Measurements from ENCODE around the gene PLOD1. TPM values are rescaled to one million over a fixed set of nuclear protein-coding genes. Genes with fewer than 3 reads are reported as not detected.
A peak's percentile ranks its signal among the peaks of the same experiment; 100 is the strongest.

The PLOD1 gene
- total RNA-seq, 1 donor from 2014 or later, result 80.7 TPM

DNA sequence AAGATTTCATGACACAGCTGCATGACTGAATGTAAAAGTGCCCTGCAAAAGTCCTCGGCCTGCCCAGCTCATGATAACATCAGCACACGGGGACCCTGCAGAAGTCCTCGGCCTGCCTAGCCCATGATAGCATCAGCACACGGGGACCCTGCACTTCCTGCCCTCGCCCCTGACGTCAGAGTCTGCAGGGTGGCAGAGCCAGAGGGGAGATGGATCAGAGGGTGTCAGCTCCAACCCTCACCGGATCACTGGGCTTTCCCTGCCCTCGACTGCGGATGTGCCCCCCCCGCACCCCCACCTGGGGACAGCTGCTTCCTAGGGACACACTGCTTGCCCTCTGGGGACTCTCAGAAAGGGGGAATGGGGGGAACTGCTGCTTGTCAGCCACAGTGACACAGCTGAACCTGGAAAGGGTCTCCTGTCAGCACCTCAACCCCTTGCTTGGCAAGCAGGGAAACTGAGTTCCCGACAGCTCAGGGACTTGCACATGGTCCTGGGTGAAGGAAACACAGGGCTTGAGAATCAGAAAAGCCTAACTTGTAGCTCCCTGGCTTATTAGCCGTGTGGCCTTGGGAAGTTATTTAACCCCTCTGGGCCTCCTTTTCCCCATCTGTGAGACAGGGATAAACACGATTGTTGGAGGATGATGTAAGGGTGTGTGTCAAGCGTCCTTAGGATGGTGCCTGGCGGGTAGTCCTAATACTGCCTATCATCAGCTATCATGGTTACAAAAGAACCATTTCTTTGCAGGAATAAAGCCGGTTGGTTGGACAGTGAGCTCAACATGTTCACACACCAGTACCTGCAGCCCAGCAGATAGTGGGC is 76.4 kb downstream of the PLOD1 start:
- no peak for DNase-seq (ENCODE audit: low spot score, unreplicated experiment)
- TF ChIP-seq, protein P1, sequence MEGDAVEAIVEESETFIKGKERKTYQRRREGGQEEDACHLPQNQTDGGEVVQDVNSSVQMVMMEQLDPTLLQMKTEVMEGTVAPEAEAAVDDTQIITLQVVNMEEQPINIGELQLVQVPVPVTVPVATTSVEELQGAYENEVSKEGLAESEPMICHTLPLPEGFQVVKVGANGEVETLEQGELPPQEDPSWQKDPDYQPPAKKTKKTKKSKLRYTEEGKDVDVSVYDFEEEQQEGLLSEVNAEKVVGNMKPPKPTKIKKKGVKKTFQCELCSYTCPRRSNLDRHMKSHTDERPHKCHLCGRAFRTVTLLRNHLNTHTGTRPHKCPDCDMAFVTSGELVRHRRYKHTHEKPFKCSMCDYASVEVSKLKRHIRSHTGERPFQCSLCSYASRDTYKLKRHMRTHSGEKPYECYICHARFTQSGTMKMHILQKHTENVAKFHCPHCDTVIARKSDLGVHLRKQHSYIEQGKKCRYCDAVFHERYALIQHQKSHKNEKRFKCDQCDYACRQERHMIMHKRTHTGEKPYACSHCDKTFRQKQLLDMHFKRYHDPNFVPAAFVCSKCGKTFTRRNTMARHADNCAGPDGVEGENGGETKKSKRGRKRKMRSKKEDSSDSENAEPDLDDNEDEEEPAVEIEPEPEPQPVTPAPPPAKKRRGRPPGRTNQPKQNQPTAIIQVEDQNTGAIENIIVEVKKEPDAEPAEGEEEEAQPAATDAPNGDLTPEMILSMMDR (IDR thresholded peaks at IDR 0.05; ENCODE audit: unreplicated experiment), result no peak
- no peak overlapping the region for H3K27ac Mint-ChIP-seq
- H3K4me1 Mint-ChIP-seq (ENCODE audit: low read depth), result no peaks in the 10 kb centered on the region
- H3K27me3 Mint-ChIP-seq, result no peaks in the 10 kb centered on the region
- peaks cover 26% of the 10 kb centered on the region for H3K36me3 Mint-ChIP-seq (ENCODE audit: insufficient read depth)
- H3K9me3 Mint-ChIP-seq (ENCODE audit: low read depth), result peaks cover 4% of the 10 kb centered on the region
- H3K4me3 Mint-ChIP-seq (ENCODE audit: low read depth), result no peak overlapping the region

- Mint-ChIP-seq H3K27ac (no peak overlapping the region), H3K36me3 (ENCODE audit: insufficient read depth) (peaks cover 24% of the 10 kb centered on the region), H3K27me3 (no peaks in the 10 kb centered on the region), H3K9me3 (ENCODE audit: low read depth) (peaks cover 4% of the 10 kb centered on the region), H3K4me1 (ENCODE audit: low read depth) (no peaks in the 10 kb centered on the region), H3K4me3 (ENCODE audit: low read depth) (no peak overlapping the region)
- TF ChIP-seq, protein P1 (IDR thresholded peaks at IDR 0.05; ENCODE audit: unreplicated experiment), result no peak
- DNase-seq (ENCODE audit: low spot score, unreplicated experiment), result no peak
Measured at GRCh38 chr1:12011998-12012397, 77.5 kb downstream of the PLOD1 start.

GRCh38 chr1:12012560-12013316 is 78.2 kb downstream of the PLOD1 start:
- Mint-ChIP-seq H3K4me1 (ENCODE audit: low read depth) (no peaks in the 10 kb centered on the region), H3K36me3 (ENCODE audit: insufficient read depth) (peaks cover 18% of the 10 kb centered on the region), H3K27me3 (no peaks in the 10 kb centered on the region), H3K9me3 (ENCODE audit: low read depth) (peaks cover under 1% of the 10 kb centered on the region), H3K4me3 (ENCODE audit: low read depth) (no peak overlapping the region), H3K27ac (no peak overlapping the region)
- DNase-seq (ENCODE audit: low spot score, unreplicated experiment), result no peak
- TF ChIP-seq, protein P1 (IDR thresholded peaks at IDR 0.05; ENCODE audit: unreplicated experiment), result no peak

DNA sequence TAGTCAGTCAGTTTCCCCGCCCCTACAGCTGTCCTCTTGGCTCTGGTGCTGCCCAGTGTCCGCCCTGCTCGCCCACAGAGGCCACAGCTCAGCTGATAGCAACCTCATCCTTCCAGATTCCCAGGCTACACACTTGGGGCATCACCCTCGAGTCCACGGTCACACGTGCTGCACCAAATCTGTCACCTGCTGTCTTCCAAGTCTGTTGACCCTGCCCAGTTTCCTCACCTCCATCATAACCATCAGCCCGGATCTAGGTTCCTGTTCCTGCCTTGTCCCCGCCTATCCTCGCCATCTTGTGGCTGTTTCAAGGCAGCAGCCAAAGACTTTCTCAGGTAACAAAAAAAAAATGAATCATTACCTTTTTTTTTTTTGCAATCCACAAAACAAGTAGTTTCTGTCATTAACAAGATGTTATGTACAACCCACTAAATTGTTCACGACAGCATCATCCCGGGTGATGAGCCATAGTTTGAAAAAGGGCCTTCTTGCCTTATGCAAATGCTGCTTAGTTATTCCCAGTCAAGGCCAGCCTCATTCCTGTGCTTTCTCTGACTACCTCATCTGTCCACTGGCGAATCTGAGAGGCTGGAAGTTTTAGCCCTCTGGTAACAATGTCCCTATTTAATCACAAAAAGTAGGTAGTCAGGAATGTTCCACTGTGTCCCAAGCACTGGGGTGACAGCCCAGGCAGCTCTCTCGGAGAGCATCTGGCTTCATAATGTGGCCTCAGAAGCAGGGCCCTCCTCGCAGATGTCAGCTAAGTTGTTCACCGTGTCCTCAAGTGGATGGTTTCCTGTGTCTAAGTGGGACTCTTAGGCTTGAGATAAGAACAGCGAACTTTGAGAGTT is 79.8 kb downstream of the PLOD1 start:
- Mint-ChIP-seq H3K4me3 (ENCODE audit: low read depth) (no peak overlapping the region), H3K27ac (peak overlapping the region; percentile 1), H3K4me1 (ENCODE audit: low read depth) (no peaks in the 10 kb centered on the region), H3K27me3 (no peaks in the 10 kb centered on the region), H3K9me3 (ENCODE audit: low read depth) (no peaks in the 10 kb centered on the region), H3K36me3 (ENCODE audit: insufficient read depth) (peaks cover 9% of the 10 kb centered on the region)
- TF ChIP-seq, protein P1 (IDR thresholded peaks at IDR 0.05; ENCODE audit: unreplicated experiment), result no peak
- DNase-seq (ENCODE audit: low spot score, unreplicated experiment), result no peak

DNA sequence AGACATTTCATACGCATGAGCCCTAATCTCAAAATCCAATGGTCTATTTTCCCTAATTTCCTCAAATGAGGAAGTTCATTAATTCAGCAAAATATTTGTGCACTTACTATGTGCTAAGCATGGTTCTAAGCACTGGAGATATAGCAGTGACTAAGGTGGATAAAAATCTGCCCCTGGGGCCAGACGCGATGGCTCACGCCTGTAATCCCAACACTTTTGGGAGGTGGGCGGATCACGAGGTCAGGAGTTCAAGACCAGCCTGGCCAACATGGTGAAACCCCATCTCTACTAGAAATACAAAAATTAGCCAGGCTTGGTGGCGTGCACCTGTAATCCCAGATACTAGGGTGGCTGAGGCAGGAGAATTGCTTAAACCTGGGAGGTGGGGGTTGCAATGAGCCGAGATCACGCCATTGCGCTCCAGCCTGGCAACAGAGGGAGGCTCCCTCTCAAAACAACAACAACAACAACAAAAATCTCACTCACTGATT is 80.5 kb downstream of the PLOD1 start:
- Mint-ChIP-seq H3K4me3 (ENCODE audit: low read depth) (no peak overlapping the region), H3K27me3 (no peaks in the 10 kb centered on the region)

More for the DNA sequence above, 80.5 kb downstream of the PLOD1 start:
- no peak for DNase-seq (ENCODE audit: low spot score, unreplicated experiment)
- Mint-ChIP-seq H3K36me3 (ENCODE audit: insufficient read depth) (peaks cover 5% of the 10 kb centered on the region), H3K4me1 (ENCODE audit: low read depth) (no peaks in the 10 kb centered on the region), H3K9me3 (ENCODE audit: low read depth) (no peaks in the 10 kb centered on the region), H3K27ac (no peak overlapping the region)
- TF ChIP-seq, protein P1 (IDR thresholded peaks at IDR 0.05; ENCODE audit: unreplicated experiment), result no peak
